GM19397 (cell line): ENCODE results near the gene DRAXIN.

Experiments
- ATAC-seq: cut with Tn5 transposase; IDR thresholded peaks from one replicate; pipeline ENCODE4 v1.9.1; 2021; ENCODE audit warnings: mild to moderate bottlenecking, moderate library complexity; ENCODE audit not compliant: unreplicated experiment

DRAXIN gene

GRCh38 chr1:11707621-11708276, 16.2 kb downstream of the DRAXIN start:
- ATAC-seq: no peak

GRCh38 chr1:11708554-11709350, 17.2 kb downstream of the DRAXIN start:
- no peak for ATAC-seq

- ATAC-seq: no peak
These were observed 20.0 kb downstream of the DRAXIN start for GRCh38 chr1:11711490-11711889.

GRCh38 chr1:11712285-11712684, 20.8 kb downstream of the DRAXIN start:
- no peak for ATAC-seq

- no peak for ATAC-seq
These were observed 21.6 kb downstream of the DRAXIN start for GRCh38 chr1:11713095-11713494.

- ATAC-seq: no peak
These were observed 23.5 kb downstream of the DRAXIN start for GRCh38 chr1:11714831-11715575.

- no peak for ATAC-seq
These were observed 28.0 kb downstream of the DRAXIN start for GRCh38 chr1:11719313-11720032.

GRCh38 chr1:11720033-11720376, 28.5 kb downstream of the DRAXIN start:
- ATAC-seq: no peak

GRCh38 chr1:11720525-11720924, 29.0 kb downstream of the DRAXIN start:
- ATAC-seq: no peak

GRCh38 chr1:11721311-11721710, 29.8 kb downstream of the DRAXIN start:
- no peak for ATAC-seq

- ATAC-seq: no peak
These were observed 31.0 kb downstream of the DRAXIN start for GRCh38 chr1:11722538-11722937.

- ATAC-seq: no peak
These were observed 34.1 kb downstream of the DRAXIN start for GRCh38 chr1:11725616-11726015.

- ATAC-seq: no peak
These were observed 35.6 kb downstream of the DRAXIN start for GRCh38 chr1:11727119-11727518.

- ATAC-seq: no peak
These were observed 36.8 kb downstream of the DRAXIN start for GRCh38 chr1:11728126-11728806.

- no peak for ATAC-seq
These were observed 37.6 kb downstream of the DRAXIN start for GRCh38 chr1:11729155-11729497.

- no peak for ATAC-seq
These were observed 38.3 kb downstream of the DRAXIN start for GRCh38 chr1:11729498-11730428.

GRCh38 chr1:11730429-11730891, 39.0 kb downstream of the DRAXIN start:
- ATAC-seq: no peak

- ATAC-seq: no peak
These were observed 40.3 kb downstream of the DRAXIN start for GRCh38 chr1:11731691-11732283.

- ATAC-seq: no peak
These were observed 41.8 kb downstream of the DRAXIN start for GRCh38 chr1:11733306-11733705.
